ENCODE data around the gene SLC7A10. TPM values are rescaled to one million over a fixed set of nuclear protein-coding genes. Genes with fewer than 3 reads are reported as not detected.

Gene SLC7A10
- total RNA-seq, 4 donors from 2014 or later: not detected

- H3K27ac ChIP-seq: no peak overlapping the region
- TF ChIP-seq CTCF (IDR thresholded peaks at IDR 0.05): no peak
- no peak for TF ChIP-seq POLR2A (IDR thresholded peaks at IDR 0.05)
- H3K4me3 ChIP-seq: no peak overlapping the region
- intact Hi-C loops (cut with DNase I; ENCODE audit: low total_unique reads): no loop called here
- H3K36me3 ChIP-seq: no peaks in the 10 kb centered on the region
- H3K4me1 ChIP-seq: no peaks in the 10 kb centered on the region
- DNase-seq: no peak
- H3K27me3 ChIP-seq: no peaks in the 10 kb centered on the region
- H3K9me3 ChIP-seq: peaks cover 0 to 6% of the 10 kb centered on the region in 2 donors
Measured at GRCh38 chr19:33246709-33247440, 21.2 kb upstream of the SLC7A10 start.

DNA sequence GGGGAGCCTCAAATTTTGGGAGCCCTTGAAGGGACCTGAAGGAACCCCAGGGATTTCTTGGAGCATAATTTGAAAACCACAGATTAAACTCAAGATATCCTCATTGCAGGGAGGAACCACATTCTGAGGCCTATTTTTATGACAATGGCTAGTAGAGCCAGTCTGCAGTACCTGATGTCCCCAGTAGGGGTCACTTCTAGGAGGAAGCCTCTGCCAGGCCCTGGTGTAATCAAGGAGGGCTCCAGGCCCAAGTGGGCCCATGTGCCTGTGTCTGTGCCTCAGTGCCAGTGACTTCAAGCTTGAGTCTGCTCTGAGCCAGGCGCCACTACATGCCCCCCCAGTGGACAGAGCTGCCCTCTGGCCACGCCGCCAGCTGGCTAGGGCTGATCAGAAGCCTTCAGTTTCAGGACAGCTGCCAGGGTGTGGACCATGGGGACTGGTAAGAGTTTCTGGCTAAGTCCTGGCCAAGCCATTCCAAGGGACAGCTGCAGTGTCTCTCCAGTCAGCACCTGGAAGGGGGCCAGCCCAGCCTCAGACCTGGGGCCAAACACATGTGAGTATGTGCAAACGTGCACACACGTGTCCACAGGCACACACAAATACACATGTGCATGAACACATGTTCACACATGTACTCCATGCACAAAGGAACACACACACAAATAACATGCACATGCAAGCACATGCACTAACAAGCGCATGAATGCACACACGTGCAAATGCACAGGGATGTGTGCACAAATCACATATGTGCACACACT is 20.5 kb upstream of the SLC7A10 start:
- Histone ChIP-seq H3K9me3 (peaks cover 0 to 6% of the 10 kb centered on the region in 2 donors), H3K4me1 (peaks cover 0 to 5% of the 10 kb centered on the region in 2 donors), H3K27ac (no peak overlapping the region), H3K36me3 (no peaks in the 10 kb centered on the region), H3K27me3 (no peaks in the 10 kb centered on the region), H3K4me3 (no peak overlapping the region)
- intact Hi-C loops (cut with DNase I; ENCODE audit: low total_unique reads): no loop called here
- no peak for TF ChIP-seq CTCF (IDR thresholded peaks at IDR 0.05)
- TF ChIP-seq POLR2A (IDR thresholded peaks at IDR 0.05): no peak
- DNase-seq: no peak

- intact Hi-C loops (cut with DNase I; ENCODE audit: low total_unique reads): no loop called here
- H3K27me3 ChIP-seq: no peaks in the 10 kb centered on the region
- no peak overlapping the region for H3K4me3 ChIP-seq
- peaks cover 0 to 5% of the 10 kb centered on the region in 2 donors for H3K4me1 ChIP-seq
- TF ChIP-seq CTCF (IDR thresholded peaks at IDR 0.05) (no peak), POLR2A (IDR thresholded peaks at IDR 0.05) (no peak)
- no peaks in the 10 kb centered on the region for H3K36me3 ChIP-seq
- no peak overlapping the region for H3K27ac ChIP-seq
- peaks cover 0 to 6% of the 10 kb centered on the region in 2 donors for H3K9me3 ChIP-seq
- DNase-seq: no peak
Measured at GRCh38 chr19:33242911-33243310, 17.3 kb upstream of the SLC7A10 start.

DNA sequence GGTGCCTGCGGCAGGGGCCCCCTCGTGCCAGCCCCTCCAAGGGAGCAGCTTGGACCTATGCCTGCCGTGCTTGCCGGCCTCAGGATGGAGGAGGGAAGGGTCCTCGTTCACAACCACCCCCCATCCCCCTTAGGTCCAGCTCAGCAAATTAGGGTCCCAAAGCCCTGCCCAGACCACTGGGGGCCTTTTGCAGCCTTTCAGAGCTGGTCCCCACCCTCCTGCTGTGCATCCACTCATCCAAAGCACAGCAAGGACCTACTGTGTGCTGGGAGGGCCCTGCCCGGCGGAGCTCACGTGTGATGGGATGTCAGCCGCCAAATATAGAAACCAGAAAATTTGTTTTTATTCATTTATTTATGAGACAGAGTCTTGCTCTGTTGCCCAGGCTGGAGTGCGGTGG is 16.5 kb upstream of the SLC7A10 start:
- H3K27me3 ChIP-seq: no peaks in the 10 kb centered on the region
- no peak for TF ChIP-seq CTCF (IDR thresholded peaks at IDR 0.05)
- DNase-seq: no peak
- H3K4me3 ChIP-seq: no peak overlapping the region
- intact Hi-C loops (cut with DNase I; ENCODE audit: low total_unique reads): no loop called here
- no peaks in the 10 kb centered on the region for H3K36me3 ChIP-seq
- peaks cover 0 to 5% of the 10 kb centered on the region in 2 donors for H3K4me1 ChIP-seq
- H3K9me3 ChIP-seq: peaks cover 0 to 6% of the 10 kb centered on the region in 2 donors
- no peak overlapping the region for H3K27ac ChIP-seq

- DNase-seq: peak; percentile 27 to 28
- peaks cover 0 to 6% of the 10 kb centered on the region in 2 donors for H3K9me3 ChIP-seq
- intact Hi-C loops (cut with DNase I; ENCODE audit: low total_unique reads): loop anchor here (2.0 kb wide), 1 partner anchor 165 kb away; no protein-coding TSS in a partner anchor
- no peaks in the 10 kb centered on the region for H3K27me3 ChIP-seq
- no peak overlapping the region for H3K27ac ChIP-seq
- TF ChIP-seq CTCF (IDR thresholded peaks at IDR 0.05): peak; percentile 78 to 83 (median 80)
- TF ChIP-seq POLR2A (IDR thresholded peaks at IDR 0.05): no peak
- H3K4me3 ChIP-seq: no peak overlapping the region
- H3K4me1 ChIP-seq: peaks cover 0 to 5% of the 10 kb centered on the region in 2 donors
- H3K36me3 ChIP-seq: no peaks in the 10 kb centered on the region
Measured at GRCh38 chr19:33241530-33242101, 16.0 kb upstream of the SLC7A10 start.
